GM23338 (cell line): Measurements from ENCODE around the gene SPATA13. TPM values are rescaled to one million over a fixed set of nuclear protein-coding genes. Genes with fewer than 3 reads are reported as not detected.

Experiments used
- ATAC-seq: fragments of 200-7000 bp; cut with Tn5 transposase; 3 replicates; pipeline ENCODE4 v1.9.1; 2020
- DNase-seq: peaks from one replicate; pipeline ENCODE4 v3.0.0-alpha.2; 2015; ENCODE audit warnings: low spot score
- H2AFZ ChIP-seq: fragments of 200-600 bp; sonication (generic); 2 replicates; pipeline ENCODE4 v1.8.0; 2016; ENCODE audit warnings: antibody characterized with exemption, mild to moderate bottlenecking, moderate library complexity
- H3F3A ChIP-seq: fragments of 200-600 bp; sonication (generic); replicated peaks from 2 replicates; pipeline ENCODE4 v1.8.0; 2017; ENCODE audit warnings: antibody characterized with exemption, mixed run types, low read depth
- H3K27ac ChIP-seq: fragments of 200-600 bp; sonication (generic); 2 replicates; pipeline ENCODE4 v1.6.1; 2016; ENCODE audit warnings: low read depth
- H3K27me3 ChIP-seq: fragments of 200-600 bp; sonication (generic); 2 replicates; pipeline ENCODE4 v1.8.0; 2016; ENCODE audit warnings: mild to moderate bottlenecking, mixed run types, moderate library complexity; ENCODE audit not compliant: insufficient read depth
- H3K36me3 ChIP-seq: fragments of 200-600 bp; sonication (generic); 2 replicates; pipeline ENCODE4 v1.8.0; 2016; ENCODE audit warnings: mild to moderate bottlenecking; ENCODE audit not compliant: insufficient read depth
- H3K4me1 ChIP-seq: fragments of 200-600 bp; sonication (generic); 2 replicates; pipeline ENCODE4 v1.8.0; 2016; ENCODE audit warnings: mild to moderate bottlenecking, moderate library complexity; ENCODE audit not compliant: insufficient read depth
- H3K4me2 ChIP-seq: fragments of 200-600 bp; sonication (generic); 2 replicates; pipeline ENCODE4 v1.7.1; 2017; ENCODE audit warnings: mixed run types
- H3K4me3 ChIP-seq: fragments of 200-600 bp; sonication (generic); 2 replicates; pipeline ENCODE4 v1.6.1; 2016; ENCODE audit warnings: mixed run types
- H3K79me2 ChIP-seq: fragments of 200-600 bp; sonication (generic); replicated peaks from 2 replicates; pipeline ENCODE4 v1.8.0; 2017; ENCODE audit warnings: mild to moderate bottlenecking; ENCODE audit not compliant: insufficient read depth
- H3K9me2 ChIP-seq: fragments of 200-600 bp; sonication (generic); 2 replicates; pipeline ENCODE4 v1.8.0; 2017; ENCODE audit not compliant: insufficient read depth
- H4K20me1 ChIP-seq: fragments of 200-600 bp; sonication (generic); replicated peaks from 2 replicates; pipeline ENCODE4 v1.8.0; 2017; ENCODE audit warnings: mild to moderate bottlenecking; ENCODE audit not compliant: insufficient read depth
- H3K27ac Mint-ChIP-seq: 2 replicates; pipeline ENCODE4 v1.8.0; 2020; ENCODE audit warnings: inconsistent platforms, mild to moderate bottlenecking, moderate library complexity, mixed read lengths
- H3K27me3 Mint-ChIP-seq: 3 replicates; pipeline ENCODE4 v1.8.0; 2022; ENCODE audit warnings: low read depth, mild to moderate bottlenecking, moderate library complexity, mixed read lengths, inconsistent platforms; ENCODE audit not compliant: insufficient read depth, poor library complexity
- H3K36me3 Mint-ChIP-seq: 3 replicates; pipeline ENCODE4 v1.8.0; 2021; ENCODE audit warnings: low read depth, mild to moderate bottlenecking, inconsistent platforms, moderate library complexity, mixed read lengths
- H3K4me1 Mint-ChIP-seq: 3 replicates; pipeline ENCODE4 v1.8.0; 2020; ENCODE audit warnings: mild to moderate bottlenecking, inconsistent platforms, mixed read lengths
- H3K4me3 Mint-ChIP-seq: 3 replicates; pipeline ENCODE4 v1.8.0; 2021; ENCODE audit warnings: moderate library complexity, mild to moderate bottlenecking, inconsistent platforms, mixed read lengths
- H3K9me3 Mint-ChIP-seq: 3 replicates; pipeline ENCODE4 v1.8.0; 2020; ENCODE audit warnings: moderate library complexity, mild to moderate bottlenecking, inconsistent platforms, mixed read lengths
- CREB1 ChIP-seq: fragments of 250-450 bp; sonication (Bioruptor Pico); IDR thresholded peaks from 2 replicates; pipeline ENCODE4 v1.5.0; 2020; ENCODE audit warnings: low read depth, mild to moderate bottlenecking, moderate library complexity
- CTCF ChIP-seq, 2 experiments: fragments of 200-600 bp in 1 of 2; sonication (generic) in 1 of 2; conservative IDR thresholded peaks; 2 replicates each; pipeline versions ENCODE4 v1.5.1 to v1.6.1; 2016 to 2017; ENCODE audit warnings: antibody characterized with exemption in 2 of 2, low read depth in 2 of 2, mild to moderate bottlenecking in 2 of 2, moderate library complexity in 1 of 2
- EZH2 ChIP-seq: fragments of 200-600 bp; sonication (generic); IDR thresholded peaks from one replicate; pipeline ENCODE4 v1.8.0; 2017; ENCODE audit warnings: antibody characterized with exemption, mild to moderate bottlenecking, low read depth; ENCODE audit not compliant: unreplicated experiment
- JUNB ChIP-seq: IDR thresholded peaks from one replicate; pipeline ENCODE4 v1.6.1; 2016; ENCODE audit warnings: antibody characterized with exemption; ENCODE audit not compliant: unreplicated experiment
- NANOG ChIP-seq: IDR thresholded peaks from 2 replicates; pipeline ENCODE4 v1.6.1; 2016; ENCODE audit warnings: antibody characterized with exemption, borderline replicate concordance
- POLR2AphosphoS5 ChIP-seq: IDR thresholded peaks from 2 replicates; pipeline ENCODE4 v1.6.1; 2016; ENCODE audit warnings: antibody characterized with exemption, low read depth
- STAT1 ChIP-seq: IDR thresholded peaks from one replicate; pipeline ENCODE4 v1.6.1; 2016; ENCODE audit warnings: antibody characterized with exemption; ENCODE audit not compliant: unreplicated experiment
- ZNF114 ChIP-seq: fragments of 250-450 bp; sonication (Bioruptor Pico); IDR thresholded peaks from 2 replicates; pipeline ENCODE4 v1.5.0; 2020; ENCODE audit warnings: mild to moderate bottlenecking, moderate library complexity
- ZNF331 ChIP-seq: fragments of 250-450 bp; sonication (Bioruptor Pico); IDR thresholded peaks from 2 replicates; pipeline ENCODE4 v1.5.0; 2020; ENCODE audit warnings: low read depth, mild to moderate bottlenecking, moderate library complexity
- polyA plus RNA-seq: library from polyadenylated mRNA; unstranded; fragments of >200 nt; fragmentation: Nextera tagmentation; extraction: Ambion mirVana; gene quantifications from 2 replicates; pipeline ENCODE4 v1.2.1, GENCODE V29; 2016
- total RNA-seq: library from RNA; depleted of rRNA; stranded (reverse); fragments of >200 nt; shearing (Covaris generic); gene quantifications from 2 replicates; pipeline ENCODE4 v1.2.3, GENCODE V29; 2014
- TF ChIP-seq, protein P1 (sequence below): fragments of 250-450 bp; sonication (Bioruptor Pico); IDR thresholded peaks from 2 replicates; pipeline ENCODE4 v1.5.0; 2020; ENCODE audit warnings: mild to moderate bottlenecking, moderate library complexity

Gene SPATA13
- total and polyA plus RNA-seq, 2 experiments from 2014 or later: 11.9 to 45.7 TPM

DNA sequence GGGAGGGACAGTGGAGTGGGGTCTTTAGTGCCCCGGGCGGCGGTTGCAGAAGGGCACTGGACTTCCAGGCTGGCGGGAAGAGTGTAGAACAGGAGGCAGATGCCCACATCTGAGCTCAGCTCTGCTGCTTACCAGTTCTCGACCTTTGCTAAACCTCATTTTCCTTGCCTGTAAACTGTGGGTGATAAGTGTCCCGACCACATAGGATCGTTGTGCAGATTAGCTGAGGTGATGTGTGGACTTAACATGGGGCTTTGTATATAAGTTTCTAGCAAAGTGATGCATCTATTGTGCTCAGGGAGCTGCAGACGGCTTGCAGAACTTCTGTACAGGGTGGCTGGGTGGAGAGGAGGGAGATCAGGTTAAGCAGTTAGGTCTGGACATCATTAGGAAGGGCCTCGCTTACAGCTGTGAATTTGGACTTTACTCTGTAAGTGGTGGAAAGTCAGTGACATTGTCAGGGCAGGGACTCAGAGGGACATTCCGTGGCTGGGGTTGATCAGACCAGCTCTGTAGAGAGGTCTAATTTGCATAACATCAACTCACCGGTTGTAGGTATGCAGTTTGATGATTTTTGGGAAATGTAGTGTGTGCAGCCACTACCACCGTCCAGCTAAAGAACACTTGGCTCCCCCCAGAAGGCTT lies 70.0 kb downstream of the SPATA13 start (continued):
- TF ChIP-seq, protein P1, sequence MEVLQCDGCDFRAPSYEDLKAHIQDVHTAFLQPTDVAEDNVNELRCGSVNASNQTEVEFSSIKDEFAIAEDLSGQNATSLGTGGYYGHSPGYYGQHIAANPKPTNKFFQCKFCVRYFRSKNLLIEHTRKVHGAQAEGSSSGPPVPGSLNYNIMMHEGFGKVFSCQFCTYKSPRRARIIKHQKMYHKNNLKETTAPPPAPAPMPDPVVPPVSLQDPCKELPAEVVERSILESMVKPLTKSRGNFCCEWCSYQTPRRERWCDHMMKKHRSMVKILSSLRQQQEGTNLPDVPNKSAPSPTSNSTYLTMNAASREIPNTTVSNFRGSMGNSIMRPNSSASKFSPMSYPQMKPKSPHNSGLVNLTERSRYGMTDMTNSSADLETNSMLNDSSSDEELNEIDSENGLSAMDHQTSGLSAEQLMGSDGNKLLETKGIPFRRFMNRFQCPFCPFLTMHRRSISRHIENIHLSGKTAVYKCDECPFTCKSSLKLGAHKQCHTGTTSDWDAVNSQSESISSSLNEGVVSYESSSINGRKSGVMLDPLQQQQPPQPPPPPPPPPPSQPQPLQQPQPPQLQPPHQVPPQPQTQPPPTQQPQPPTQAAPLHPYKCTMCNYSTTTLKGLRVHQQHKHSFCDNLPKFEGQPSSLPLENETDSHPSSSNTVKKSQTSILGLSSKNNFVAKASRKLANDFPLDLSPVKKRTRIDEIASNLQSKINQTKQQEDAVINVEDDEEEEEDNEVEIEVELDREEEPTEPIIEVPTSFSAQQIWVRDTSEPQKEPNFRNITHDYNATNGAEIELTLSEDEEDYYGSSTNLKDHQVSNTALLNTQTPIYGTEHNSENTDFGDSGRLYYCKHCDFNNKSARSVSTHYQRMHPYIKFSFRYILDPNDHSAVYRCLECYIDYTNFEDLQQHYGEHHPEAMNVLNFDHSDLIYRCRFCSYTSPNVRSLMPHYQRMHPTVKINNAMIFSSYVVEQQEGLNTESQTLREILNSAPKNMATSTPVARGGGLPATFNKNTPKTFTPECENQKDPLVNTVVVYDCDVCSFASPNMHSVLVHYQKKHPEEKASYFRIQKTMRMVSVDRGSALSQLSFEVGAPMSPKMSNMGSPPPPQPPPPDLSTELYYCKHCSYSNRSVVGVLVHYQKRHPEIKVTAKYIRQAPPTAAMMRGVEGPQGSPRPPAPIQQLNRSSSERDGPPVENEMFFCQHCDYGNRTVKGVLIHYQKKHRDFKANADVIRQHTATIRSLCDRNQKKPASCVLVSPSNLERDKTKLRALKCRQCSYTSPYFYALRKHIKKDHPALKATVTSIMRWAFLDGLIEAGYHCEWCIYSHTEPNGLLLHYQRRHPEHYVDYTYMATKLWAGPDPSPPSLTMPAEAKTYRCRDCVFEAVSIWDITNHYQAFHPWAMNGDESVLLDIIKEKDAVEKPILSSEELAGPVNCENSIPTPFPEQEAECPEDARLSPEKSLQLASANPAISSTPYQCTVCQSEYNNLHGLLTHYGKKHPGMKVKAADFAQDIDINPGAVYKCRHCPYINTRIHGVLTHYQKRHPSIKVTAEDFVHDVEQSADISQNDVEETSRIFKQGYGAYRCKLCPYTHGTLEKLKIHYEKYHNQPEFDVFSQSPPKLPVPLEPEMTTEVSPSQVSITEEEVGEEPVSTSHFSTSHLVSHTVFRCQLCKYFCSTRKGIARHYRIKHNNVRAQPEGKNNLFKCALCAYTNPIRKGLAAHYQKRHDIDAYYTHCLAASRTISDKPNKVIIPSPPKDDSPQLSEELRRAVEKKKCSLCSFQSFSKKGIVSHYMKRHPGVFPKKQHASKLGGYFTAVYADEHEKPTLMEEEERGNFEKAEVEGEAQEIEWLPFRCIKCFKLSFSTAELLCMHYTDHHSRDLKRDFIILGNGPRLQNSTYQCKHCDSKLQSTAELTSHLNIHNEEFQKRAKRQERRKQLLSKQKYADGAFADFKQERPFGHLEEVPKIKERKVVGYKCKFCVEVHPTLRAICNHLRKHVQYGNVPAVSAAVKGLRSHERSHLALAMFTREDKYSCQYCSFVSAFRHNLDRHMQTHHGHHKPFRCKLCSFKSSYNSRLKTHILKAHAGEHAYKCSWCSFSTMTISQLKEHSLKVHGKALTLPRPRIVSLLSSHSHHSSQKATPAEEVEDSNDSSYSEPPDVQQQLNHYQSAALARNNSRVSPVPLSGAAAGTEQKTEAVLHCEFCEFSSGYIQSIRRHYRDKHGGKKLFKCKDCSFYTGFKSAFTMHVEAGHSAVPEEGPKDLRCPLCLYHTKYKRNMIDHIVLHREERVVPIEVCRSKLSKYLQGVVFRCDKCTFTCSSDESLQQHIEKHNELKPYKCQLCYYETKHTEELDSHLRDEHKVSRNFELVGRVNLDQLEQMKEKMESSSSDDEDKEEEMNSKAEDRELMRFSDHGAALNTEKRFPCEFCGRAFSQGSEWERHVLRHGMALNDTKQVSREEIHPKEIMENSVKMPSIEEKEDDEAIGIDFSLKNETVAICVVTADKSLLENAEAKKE: no peak
- TF ChIP-seq POLR2AphosphoS5: no peak
- no peak for TF ChIP-seq CREB1
- TF ChIP-seq EZH2: no peak
- TF ChIP-seq JUNB: no peak
- TF ChIP-seq CTCF (conservative IDR thresholded peaks at IDR 0.05; ENCODE audit: low read depth in 2 of 2): no peak

DNA sequence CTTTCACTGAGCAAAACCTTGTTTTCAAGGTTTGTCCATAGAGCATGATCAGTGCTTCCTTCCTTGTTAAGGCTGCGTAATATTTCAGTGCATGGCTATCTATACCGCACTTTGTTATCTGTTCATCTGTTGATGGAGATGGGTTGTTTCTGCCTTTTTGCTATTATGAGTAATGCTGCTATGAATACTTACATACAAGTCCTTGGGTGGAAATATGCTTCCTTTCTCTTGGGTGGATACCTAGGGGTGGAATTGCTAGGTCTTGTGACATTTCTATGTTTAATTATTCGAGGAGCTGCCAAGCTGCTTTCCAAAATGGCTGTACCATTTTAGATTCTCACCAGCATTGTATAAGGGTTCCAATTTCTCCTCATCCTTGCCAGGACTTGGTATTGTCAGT lies 70.9 kb downstream of the SPATA13 start:
- H3K27me3 Mint-ChIP-seq: peaks cover 4% of the 10 kb centered on the region
- no peak for ATAC-seq
- Histone ChIP-seq H3K79me2 (peaks cover 60% of the 10 kb centered on the region), H3K9me2 (no peaks in the 10 kb centered on the region), H4K20me1 (no peaks in the 10 kb centered on the region), H3K27me3 (no peaks in the 10 kb centered on the region), H2AFZ (no peak overlapping the region), H3F3A (no peaks in the 10 kb centered on the region), H3K27ac (no peak overlapping the region), H3K36me3 (no peaks in the 10 kb centered on the region), H3K4me2 (no peak overlapping the region), H3K4me3 (no peak overlapping the region), H3K4me1 (peaks cover 16% of the 10 kb centered on the region; the same call in 1 of the 2 replicates)
- no peaks in the 10 kb centered on the region for H3K9me3 Mint-ChIP-seq
- H3K4me1 Mint-ChIP-seq: peaks cover 44% of the 10 kb centered on the region
- DNase-seq: no peak
- no peaks in the 10 kb centered on the region for H3K36me3 Mint-ChIP-seq
- no peak overlapping the region for H3K27ac Mint-ChIP-seq
- no peak overlapping the region for H3K4me3 Mint-ChIP-seq
- no peak for TF ChIP-seq STAT1
- no peak for TF ChIP-seq NANOG
- TF ChIP-seq EZH2: no peak
- no peak for TF ChIP-seq CTCF (conservative IDR thresholded peaks at IDR 0.05; ENCODE audit: low read depth in 2 of 2)
- no peak for TF ChIP-seq ZNF331
- no peak for TF ChIP-seq ZNF114 (CRISPR knock-in tag)
- TF ChIP-seq JUNB: no peak
- no peak for TF ChIP-seq CREB1
